ENCODE measurements around the gene ARAP2. TPM values are rescaled to one million over a fixed set of nuclear protein-coding genes. Genes with fewer than 3 reads are reported as not detected.

The ARAP2 gene
- total and polyA plus RNA-seq, 11 donors, result 0.38 to 17.0 (median 3.4) TPM

DNA sequence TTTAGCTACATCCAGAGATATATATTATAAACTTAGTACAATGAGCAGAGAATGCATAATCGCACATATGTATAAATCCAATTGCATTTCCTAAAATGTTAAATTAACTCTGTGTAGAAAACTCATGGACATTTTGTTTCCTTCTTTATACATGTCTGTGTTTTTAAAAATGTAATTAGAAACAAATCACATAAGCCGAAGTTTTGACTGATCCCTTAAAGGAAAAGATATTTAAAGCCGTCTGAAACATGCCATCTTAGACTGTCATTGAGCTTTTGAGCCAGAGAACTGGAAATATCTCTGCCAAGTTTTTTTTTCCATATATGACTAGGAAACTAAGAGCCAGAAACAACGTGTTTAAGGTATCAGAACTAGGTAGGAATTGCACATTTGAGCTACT, 107.0 kb downstream of the ARAP2 start:
- H3K27ac ChIP-seq, result no peak overlapping the region
- peaks cover 0 to 3% (median 0%) of the 10 kb centered on the region in 9 donors for H3K36me3 ChIP-seq
- H3K9me3 ChIP-seq, result no peaks in the 10 kb centered on the region
- ATAC-seq (no peak), DNase-seq (no peak)
- WGBS, 4 donors, result 73 to 78% (median 75%) methylated on average over 4 of the region's 4 CpGs
- H3K27me3 ChIP-seq, result no peaks in the 10 kb centered on the region
- no peak overlapping the region for H3K4me3 ChIP-seq
- no peak for TF ChIP-seq POLR2A (IDR thresholded peaks at IDR 0.05)
- TF ChIP-seq, protein P1, sequence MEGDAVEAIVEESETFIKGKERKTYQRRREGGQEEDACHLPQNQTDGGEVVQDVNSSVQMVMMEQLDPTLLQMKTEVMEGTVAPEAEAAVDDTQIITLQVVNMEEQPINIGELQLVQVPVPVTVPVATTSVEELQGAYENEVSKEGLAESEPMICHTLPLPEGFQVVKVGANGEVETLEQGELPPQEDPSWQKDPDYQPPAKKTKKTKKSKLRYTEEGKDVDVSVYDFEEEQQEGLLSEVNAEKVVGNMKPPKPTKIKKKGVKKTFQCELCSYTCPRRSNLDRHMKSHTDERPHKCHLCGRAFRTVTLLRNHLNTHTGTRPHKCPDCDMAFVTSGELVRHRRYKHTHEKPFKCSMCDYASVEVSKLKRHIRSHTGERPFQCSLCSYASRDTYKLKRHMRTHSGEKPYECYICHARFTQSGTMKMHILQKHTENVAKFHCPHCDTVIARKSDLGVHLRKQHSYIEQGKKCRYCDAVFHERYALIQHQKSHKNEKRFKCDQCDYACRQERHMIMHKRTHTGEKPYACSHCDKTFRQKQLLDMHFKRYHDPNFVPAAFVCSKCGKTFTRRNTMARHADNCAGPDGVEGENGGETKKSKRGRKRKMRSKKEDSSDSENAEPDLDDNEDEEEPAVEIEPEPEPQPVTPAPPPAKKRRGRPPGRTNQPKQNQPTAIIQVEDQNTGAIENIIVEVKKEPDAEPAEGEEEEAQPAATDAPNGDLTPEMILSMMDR (IDR thresholded peaks at IDR 0.05), result no peak
- peaks cover 0 to 5% (median 0%) of the 10 kb centered on the region in 12 donors for H3K4me1 ChIP-seq
- intact Hi-C loops (cut with DNase I), result no loop called here

DNA sequence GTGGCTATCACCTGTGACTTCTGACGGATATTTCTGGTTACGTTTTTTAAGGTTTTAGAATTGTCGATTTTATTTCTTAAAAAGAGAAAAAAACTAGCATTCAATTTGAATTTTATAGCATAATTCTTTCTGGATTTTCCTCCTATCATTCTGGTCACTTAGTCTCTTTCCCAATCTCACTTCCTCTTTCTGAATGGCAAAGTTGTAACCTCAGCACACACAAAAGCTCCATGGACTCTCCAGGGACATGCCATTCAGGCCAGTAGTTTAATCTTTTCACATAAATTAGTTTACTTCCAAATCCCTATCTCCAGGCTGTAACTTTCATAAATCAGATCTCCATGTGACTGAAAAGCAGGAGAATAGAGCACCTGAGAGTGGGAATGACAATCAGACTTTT, 110.7 kb downstream of the ARAP2 start:
- ATAC-seq, result no peak

DNA sequence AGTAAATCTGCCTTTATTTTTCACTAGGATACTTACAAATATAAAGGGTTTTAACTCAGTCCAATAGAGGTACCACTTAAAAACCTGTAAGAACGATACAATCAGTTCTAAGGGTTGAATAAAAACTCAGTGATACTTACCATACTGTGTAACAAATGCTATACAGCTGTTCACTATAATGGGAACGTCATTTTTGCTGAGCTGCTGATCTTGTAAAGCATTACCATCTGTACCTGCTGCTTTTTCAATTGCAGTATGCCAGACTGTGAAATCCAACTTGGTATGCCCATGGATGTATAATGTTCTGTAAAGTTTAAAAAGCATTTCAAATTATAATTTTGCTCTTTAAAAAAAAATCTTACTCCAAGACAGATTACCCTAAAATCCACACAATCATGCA, 111.2 kb downstream of the ARAP2 start:
- Histone ChIP-seq H3K4me1 (peaks cover 0 to 6% (median 0%) of the 10 kb centered on the region in 12 donors), H3K4me3 (no peak overlapping the region), H3K36me3 (peaks cover 0 to 4% (median 0%) of the 10 kb centered on the region in 9 donors), H3K27ac (no peak overlapping the region), H3K27me3 (no peaks in the 10 kb centered on the region), H3K9me3 (no peaks in the 10 kb centered on the region)
- intact Hi-C loops (cut with DNase I), result no loop called here
- no peak for ATAC-seq
- 63 to 81% (median 70%) methylated on average over 2 of the region's 2 CpGs for WGBS, 4 donors
- DNase-seq, result no peak
- TF ChIP-seq, protein P1 (IDR thresholded peaks at IDR 0.05), result no peak
- no peak for TF ChIP-seq POLR2A (IDR thresholded peaks at IDR 0.05)

More for the DNA sequence above, 110.7 kb downstream of the ARAP2 start:
- 85 to 91% (median 87%) methylated on average over 3 of the region's 3 CpGs for whole genome bisulfite sequencing, 4 donors
- Histone ChIP-seq H3K9me3 (no peaks in the 10 kb centered on the region), H3K36me3 (peaks cover 0 to 4% (median 0%) of the 10 kb centered on the region in 9 donors), H3K4me3 (no peak overlapping the region), H3K4me1 (peaks cover 0 to 6% (median 0%) of the 10 kb centered on the region in 12 donors), H3K27me3 (no peaks in the 10 kb centered on the region), H3K27ac (no peak overlapping the region)
- TF ChIP-seq, protein P1 (IDR thresholded peaks at IDR 0.05), result no peak
- no peak for TF ChIP-seq POLR2A (IDR thresholded peaks at IDR 0.05)
- no peak for DNase-seq
- intact Hi-C loops (cut with DNase I), result no loop called here

DNA sequence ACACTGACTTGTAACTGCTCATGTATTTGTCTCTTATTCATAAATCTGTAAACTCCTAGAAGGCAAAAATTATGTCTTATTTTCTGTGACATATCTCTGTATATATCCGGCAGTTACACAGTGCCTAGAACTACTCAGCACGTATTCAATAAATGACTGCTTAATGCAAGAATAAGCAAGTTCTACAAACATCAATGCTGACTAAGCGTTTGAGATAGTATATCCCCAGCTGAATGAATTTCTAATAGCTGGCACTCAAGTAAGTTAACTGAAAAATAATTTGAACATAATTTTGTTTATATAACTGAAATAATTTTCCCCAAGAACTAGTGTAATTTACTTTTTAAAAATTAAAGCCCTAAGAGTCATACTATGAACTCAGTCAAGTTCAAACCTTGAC, 113.7 kb downstream of the ARAP2 start:
- no peak for DNase-seq
- TF ChIP-seq, protein P1 (IDR thresholded peaks at IDR 0.05), result no peak
- TF ChIP-seq POLR2A (IDR thresholded peaks at IDR 0.05), result no peak
- WGBS, 4 donors, result 88 to 93% (median 90%) methylated on average over 3 of the region's 3 CpGs

More for the DNA sequence above, 113.7 kb downstream of the ARAP2 start:
- peaks cover 0 to 6% (median 0%) of the 10 kb centered on the region in 12 donors for H3K4me1 ChIP-seq
- H3K4me3 ChIP-seq, result no peak overlapping the region
- intact Hi-C loops (cut with DNase I), result no loop called here
- H3K27ac ChIP-seq, result no peak overlapping the region
- H3K36me3 ChIP-seq, result peaks cover 0 to 4% (median 0%) of the 10 kb centered on the region in 9 donors
- H3K27me3 ChIP-seq, result no peaks in the 10 kb centered on the region
- H3K9me3 ChIP-seq, result no peaks in the 10 kb centered on the region
- no peak for ATAC-seq
